AG08396 (cell line): ENCODE results near the gene MMD.
"Not testable (repeated sequence)": the region's sequence is repeated elsewhere in the genome, so short reads cannot be mapped to it uniquely, and the experiment has no call there.

Experiments used
- DNase-seq: peaks from one replicate; pipeline ENCODE4 v3.0.0; 2012; ENCODE audit warnings: low spot score, mixed read lengths

MMD gene

DNA sequence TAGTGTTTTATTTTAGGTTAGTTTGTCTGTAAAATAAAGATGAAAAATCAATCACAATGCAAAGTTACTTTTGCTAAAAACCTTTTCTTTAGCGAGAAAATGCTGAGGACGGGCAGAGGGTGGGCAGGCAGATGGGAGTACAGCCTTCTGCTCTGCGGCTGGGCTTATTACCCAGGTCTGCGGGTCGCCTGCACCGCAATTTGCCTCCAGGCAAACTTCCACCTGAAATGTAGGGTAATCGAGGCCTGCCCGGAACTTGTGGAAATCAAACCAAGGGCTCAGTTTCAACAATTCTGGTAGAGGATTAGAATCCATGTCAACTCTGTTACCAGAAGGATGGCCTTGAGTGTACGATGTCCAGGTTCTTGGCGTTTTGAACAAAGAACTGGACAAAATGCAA is 22.3 kb upstream of the MMD start:
- no peak for DNase-seq

DNA sequence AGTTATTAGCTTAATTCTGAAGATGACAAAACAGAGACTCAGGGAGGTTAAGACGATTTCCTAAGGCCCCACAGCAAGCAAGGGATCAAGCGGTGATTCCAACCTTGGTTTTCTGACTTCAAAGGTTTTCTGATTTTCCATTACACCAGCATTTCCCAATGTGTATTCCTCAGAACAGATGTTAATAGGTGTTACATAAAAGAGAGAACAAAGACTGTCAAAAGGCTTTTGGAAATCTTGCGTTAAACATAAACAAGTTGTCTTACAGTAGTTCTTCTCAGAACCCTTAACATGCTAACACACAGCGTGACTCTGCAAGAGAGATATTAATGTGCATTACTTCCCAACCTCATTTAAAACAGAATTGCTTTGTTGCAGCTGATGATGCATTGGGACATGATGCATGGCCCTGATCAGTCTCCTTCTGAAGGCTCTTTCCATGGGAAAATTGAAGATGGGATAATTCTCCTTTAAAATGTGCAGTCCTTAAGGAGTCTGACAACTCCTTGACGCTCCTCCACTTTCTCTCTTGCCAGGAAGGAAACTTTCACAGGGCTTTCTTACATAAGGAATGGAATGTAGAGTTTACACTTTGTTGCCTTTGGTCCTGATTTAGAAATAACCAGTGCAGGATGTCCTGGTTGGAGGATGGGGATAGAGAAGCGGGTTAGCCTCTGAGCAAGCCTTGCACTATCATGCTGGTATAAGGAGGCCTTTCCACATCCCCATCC is 21.5 kb upstream of the MMD start:
- DNase-seq = peak; percentile 39

DNA sequence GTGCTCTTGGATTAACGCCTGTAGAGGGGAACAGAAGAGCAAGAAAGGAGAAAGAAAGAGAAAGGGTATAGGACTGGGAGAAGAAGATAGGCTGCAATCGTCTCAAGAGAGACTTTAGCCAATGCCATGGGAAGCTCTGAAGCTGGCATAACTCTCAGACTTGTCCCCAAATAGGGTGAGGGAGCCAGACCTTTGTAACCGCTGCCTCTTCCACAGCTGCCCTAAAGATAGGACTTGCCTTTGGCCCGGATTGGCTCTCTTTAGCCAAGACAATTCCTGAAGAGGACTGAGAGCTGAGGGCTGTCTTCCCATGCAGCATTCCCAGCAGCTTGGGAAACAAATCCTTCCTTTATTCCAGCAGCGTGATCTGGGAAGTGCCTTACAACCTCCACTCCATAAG is 20.8 kb upstream of the MMD start:
- no peak for DNase-seq

DNA sequence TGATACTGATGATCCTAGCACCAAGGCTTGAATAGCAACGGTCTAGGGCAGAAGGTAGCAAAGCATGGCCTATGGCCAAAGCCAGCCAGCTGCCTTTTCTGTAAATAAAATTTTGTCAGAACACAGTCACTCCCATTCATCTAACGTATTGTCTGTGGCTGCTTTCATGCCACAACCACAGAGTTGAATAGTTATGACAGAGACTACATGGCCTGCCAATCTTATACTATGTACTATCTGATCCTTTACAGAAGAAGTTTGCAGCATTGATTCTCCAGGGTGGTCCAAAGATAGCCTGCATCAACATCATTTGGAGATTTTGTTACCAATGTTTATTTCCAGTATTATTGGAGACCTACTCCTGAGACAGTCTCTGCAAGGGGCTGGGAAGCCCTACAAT is 19.9 kb upstream of the MMD start:
- DNase-seq = no peak

DNA sequence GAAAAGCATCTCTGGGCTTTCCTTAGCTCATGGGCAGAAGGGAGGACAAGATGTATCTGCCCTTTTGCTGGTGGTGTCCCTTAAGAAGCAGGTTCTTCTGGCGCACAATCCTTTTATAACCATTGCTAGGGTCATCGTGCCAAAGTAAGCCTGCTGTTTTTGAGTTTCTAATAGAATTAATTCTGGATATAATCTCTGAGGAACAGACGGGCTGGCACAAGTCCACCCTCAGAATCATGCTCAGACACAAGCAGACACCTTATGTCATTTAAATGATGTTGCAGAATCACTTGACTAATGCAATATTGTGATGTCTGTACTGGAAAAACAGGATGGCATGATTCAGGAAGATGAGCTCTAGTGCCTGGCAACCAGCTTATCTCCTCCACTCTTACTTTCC is 18.8 kb upstream of the MMD start:
- no peak for DNase-seq

DNA sequence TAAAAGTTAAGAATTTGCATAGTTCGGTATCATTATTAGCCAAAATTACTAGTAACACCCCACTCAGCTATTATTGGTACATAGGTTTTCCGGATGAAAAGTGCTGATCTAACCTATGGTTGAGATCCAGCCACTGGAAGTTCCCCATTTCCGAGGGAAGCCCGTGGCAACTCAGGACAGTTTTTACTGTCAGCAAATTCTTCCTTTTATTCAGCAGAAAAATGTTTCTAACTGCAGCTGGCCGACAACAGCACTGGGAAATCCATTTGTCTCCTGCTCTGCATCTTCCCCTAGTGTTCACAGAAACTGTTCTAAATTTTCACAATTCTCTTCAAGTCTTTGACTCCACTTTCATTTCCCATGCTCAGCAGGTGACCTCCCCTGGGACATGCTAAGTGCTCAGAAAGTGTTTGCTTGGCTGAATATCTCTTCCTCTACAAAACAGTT is 15.5 kb upstream of the MMD start:
- no peak for DNase-seq

DNA sequence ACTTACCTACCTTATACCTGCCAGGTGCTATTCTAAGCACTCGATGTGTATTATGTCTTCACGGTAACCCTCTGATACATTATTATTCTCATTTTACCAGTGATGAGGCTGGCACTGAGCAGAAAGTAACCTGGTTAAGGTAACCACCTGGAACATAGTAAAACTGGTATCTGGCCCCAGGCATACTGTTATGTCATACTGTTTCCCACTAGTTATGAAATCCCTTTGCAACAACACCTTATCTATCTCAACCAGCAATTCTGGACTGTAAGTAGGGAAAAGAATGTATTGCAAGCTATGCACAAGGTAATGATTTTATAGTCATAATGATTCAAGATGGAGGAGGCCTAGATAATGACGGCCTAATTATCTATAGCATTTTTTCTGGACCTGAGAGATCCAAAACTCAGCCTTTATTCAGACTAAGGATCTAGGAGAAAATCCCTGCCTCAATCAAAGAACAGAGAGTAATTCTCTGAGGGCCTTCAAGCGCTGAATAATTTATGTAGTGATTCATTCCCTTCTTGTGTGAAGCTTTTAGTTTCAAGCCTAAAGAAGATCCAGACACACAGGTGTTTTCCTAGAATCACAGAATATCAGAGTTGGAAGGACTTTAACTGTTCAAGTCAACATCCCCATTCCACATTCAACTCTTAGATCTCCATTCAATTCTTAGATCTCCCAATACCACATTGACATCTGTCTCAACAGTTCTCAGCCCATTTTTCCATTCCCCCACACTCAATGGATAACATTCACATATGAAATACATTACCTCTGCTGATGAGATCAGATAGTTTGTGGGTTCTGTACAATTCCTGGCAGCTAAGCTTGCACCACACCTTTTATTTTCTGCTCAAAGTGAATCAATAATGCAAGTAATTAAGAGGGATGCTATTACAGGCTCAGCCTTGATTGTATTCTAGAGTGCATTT is 14.9 kb upstream of the MMD start:
- no peak for DNase-seq

DNA sequence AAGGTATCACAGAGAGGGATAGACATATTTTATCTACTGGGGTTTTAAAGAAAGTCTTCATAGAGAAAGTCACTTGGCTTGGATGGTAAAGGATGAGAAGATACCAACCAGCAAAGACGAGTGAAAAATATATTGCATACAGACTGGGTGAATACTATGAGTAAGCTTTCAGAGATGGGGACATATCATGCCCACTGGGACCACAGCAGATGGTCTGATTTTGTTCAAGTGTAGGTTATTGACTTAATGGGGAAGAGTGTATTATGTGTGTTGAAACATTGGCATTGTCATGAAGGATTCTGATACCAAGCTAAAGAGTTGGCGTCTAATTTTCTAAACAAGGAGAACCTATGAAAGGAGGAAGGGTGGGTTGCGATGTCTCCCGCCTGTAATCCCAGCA is 13.8 kb upstream of the MMD start:
- DNase-seq = no peak

DNA sequence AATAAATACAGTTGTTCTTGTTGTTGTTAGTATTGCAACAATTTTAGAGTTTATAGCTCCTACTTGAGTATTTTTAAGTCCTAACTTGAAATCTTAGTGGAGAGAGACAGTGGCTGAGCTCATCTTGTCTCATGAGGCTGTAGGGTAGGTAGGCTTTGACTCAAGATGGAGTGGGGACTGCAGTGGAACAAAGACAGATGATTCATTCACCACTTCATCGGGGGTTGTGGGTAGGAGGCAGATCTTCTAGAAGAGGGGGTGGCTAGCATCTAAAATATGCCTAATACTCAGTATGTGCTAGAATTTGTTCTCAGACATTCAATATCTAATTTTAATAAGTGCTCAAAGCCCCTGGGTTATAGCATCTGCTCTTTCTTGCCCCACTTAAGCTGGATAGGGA is 13.1 kb upstream of the MMD start:
- no peak for DNase-seq

DNA sequence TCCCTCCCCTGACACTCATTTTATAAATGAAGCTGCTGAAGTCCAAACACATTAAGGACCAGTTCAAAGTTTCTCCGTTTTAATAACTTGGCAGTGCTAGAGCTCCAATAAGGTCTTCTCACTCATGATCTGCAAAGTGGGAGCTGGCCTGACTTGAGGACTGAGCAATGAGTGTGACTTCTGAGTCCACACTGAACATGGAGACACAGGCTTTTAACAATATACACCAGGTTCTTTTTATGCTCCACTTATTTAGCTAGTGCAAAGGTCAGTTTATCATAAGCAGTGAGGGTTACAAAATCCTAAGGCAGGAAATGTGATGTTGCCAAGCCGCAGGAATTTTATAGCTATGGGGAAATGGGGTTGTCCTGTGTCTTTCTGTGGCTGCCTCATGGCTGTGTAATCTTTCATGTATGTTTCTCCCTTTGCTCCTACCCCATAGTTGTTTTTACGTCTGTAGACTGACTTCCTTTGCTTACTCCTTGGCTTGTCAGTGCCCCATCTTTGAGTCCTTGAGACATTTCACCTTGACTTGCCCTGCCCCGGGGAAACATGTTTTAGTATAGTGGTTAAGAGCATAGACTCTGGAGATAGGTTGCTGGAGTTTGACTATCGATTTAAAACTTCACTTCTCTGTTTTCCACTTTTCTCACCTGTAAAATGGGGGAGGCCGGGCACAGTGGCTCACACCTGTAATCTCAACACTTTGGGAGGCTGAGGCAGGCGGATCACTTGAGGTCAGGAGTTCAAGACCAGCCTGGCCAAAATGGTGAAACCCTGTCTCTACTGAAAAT is 12.2 kb upstream of the MMD start:
- peak; percentile 78 for DNase-seq

DNA sequence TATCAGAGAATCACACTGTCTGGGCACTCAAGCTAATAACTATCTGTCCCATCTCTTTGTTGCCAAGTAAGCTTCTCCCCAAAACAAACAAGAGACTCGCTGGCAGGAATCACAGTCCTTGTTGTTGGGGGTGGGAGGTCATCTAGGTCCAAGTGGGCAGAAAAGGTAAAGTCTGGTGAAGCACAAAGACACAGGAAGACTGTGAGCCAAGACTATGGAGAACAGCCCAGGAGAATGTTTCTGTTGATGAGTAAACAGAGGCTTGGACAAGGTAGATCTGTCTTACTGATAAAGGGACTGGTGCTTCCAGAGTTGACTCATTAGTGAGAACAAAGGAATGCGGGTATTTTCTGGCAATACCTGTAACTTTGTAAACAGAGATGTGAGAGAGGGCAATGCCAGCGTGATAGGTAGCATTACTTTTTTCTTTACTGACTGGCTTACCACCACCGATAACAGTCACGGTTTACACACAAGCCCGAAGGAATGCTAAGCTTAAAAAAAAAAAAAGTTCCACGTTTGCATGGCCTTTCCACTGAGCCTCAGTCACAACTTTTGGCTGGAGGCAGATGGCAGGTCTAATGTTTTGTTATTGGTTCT is 11.5 kb upstream of the MMD start:
- peak; percentile 58 for DNase-seq

DNA sequence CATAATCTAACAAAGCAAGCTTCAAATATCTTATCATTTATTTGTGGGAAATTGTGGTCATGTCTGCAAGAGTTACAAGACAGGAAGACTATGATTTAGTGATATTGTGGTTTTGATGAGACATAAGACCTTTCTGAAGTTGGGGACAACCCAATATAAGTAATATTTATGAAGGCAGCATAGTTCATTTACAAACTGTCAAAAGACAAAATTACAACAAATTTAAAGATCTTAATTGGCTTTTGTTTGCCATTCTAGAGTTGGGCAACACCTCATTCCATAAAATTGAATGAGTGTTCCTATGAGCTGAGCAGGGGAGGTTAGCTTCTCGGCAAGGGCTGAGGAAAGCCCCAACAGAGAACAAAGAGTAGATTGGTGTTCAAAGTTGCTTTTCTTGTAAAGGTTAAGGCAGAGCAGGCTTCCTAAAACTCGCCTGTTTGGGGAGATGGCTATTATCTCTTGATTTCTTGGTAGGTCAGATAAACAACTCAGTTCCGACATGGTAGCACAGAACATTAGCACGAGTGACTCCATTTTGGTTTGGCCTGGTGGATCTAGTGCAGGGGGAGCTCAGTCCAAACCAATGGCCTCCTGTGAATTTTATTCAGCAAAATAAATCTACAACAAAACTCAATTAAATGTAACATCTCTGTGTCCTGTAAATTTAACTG is 10.9 kb upstream of the MMD start:
- no peak for DNase-seq

DNA sequence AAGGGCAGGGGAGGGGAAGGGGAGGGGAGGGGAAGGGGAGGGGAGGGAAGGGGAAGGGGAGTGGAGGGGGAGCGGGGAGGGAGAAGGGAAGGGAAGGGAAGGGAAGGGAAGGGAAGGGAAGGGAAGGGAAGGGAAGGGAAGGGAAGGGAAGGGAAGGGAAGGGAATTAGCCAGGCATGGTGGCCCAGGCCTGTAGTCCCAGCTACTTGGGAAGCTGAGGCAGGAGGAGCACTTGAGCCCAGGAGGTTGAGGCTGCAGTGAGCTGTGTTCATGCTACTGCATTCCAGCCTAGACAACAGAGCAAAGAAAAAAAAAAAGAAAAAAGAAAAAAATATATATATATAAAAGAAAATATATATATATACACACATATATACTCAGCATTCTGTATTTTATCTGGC is 10.3 kb upstream of the MMD start:
- DNase-seq = not testable (repeated sequence)

DNA sequence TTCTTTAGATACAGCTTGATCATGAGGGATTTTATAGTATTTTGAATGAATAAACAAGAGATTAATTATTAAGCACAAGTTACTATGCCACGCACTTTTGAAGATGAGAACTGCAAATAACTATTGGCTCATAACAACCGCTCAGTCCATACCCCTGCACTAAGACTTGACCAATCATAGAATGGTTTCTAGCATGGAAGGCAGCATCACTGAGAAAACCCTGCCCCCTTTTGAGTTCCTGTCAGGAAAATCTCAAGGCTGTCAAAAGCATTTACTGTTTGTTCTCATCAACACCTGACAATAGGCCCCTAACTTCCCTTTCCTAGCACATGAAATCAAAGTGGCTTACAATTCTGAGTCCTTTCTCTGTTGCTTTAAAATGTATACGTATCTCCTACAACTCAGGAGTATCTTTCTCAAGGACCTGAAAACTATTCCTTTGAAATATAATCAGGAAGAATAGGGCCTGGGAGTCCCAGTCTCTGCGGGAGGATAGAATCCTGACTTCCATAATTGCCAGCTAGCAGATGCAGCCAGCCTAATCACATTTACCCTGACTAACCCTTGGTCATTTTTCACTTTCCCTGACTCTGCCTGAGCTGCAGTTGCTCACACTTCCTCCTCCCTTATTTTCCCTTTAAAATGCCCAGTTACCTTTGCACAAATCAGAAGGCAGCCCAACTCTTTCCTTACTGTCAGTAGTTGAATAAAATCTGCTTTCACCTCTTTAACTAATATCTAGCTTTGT is 9.1 kb upstream of the MMD start:
- no peak for DNase-seq

DNA sequence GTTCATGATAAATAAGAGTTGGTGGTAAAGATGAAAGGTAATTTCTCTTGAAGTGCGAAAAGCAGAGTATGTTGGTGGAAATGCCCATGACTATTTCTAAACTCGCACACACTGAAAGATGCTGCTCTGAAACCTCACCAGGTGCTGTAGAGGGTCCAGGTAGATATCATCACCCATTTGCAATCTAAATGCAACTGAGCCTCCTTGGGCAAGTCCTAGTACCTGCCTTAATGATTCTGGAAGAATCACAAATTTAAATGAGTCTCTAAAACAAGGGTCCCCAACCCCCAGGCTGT is 5.9 kb upstream of the MMD start:
- DNase-seq = no peak

DNA sequence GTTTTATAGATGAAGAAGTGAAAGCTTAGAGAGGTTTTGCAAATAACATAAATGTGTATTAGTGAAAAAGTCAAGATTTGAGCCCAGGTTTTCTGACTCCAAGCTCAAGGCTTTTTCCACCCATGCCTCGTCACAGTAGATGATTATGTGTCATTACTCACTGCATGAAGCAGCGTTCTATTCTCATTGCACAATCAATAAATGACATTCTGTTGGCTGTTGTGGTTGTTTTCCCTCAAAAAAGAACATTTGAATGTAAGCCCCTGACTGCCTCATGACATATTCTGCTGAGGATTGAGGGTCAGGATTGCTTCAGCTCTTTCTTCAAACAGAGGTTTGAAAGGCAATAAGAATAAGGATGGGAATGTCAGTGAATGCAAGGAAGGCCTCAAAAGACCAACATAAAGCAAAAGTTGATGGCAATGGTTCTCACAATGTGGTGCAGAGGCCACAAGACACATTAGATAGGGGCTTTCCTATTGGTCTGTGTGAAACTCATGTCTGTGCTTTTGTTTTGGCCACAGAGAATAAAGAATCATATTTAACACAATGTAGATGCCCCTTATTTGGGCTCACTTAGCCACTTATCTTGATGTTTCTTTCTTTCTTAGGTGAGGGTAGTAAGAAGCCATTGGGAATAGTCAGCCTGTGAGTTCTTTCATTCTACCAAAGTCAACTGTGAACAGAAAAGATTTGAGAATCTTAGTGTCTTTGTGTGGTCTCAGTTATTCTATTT is 5.4 kb upstream of the MMD start:
- DNase-seq = peak; percentile 57

DNA sequence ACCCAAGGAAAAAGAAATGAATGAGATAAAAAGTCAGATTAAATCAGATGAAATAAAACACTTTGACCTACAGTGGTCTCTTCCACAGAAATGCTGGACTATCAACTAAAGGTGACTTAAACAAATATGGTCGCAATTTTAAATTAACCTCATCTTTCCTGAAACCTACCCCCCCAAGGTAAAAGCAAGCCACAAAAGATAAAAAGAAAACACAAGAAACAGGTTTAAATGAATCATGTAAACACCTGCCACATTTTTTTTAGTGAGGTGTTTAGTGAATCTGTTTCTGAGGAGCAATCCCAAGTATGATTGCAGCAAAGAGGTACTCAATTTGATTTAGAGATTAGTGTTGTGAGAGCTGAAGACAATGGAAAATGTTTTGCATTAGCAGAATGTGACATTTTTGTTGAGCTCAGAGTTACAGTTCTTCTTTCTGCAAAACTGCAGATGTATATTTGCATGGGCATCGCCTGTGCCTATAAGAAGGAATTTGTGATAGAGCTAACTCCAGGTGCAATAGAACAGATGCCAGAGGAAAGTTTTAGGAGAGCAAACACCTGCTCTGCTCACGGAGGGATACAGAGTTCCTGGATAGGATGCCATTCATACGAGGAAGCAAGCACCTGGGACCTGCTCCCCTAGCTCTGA is 3.4 kb upstream of the MMD start:
- no peak for DNase-seq

DNA sequence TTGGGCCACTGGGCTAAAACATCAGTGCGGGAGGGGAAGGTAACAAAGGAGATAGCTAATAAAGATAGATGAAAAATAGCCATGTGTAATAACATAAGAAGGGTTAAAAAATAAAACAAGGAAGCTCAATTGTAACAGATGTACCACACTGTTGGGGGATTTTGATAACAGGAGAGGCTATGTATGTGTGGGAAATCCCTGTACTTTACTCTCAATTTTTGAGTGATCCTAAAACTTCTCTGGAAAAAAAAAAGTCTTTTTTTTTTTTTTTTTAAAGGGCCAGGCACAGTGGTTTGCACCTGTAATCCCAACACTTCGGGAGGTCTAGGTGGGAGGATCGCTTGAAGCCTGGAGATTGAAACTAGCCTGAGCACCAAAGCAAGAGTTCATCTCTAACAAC is 1.9 kb upstream of the MMD start:
- DNase-seq = no peak

DNA sequence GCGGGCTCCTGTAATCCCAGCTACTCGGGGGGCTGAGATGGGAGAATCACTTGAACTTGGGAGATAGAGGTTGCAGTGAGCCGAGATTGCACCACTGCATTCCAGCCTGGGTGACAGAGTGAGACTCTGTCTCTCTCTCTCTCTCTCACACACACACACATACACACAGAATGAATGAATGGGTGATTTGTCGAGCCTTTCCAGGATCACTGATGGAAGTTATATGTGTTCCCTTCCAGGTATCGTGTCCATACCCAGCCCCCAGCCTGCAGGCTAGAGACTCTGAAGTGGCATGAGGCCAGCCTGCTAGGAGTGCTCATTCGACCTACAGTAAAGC is 1.2 kb upstream of the MMD start:
- not testable (repeated sequence) for DNase-seq

DNA sequence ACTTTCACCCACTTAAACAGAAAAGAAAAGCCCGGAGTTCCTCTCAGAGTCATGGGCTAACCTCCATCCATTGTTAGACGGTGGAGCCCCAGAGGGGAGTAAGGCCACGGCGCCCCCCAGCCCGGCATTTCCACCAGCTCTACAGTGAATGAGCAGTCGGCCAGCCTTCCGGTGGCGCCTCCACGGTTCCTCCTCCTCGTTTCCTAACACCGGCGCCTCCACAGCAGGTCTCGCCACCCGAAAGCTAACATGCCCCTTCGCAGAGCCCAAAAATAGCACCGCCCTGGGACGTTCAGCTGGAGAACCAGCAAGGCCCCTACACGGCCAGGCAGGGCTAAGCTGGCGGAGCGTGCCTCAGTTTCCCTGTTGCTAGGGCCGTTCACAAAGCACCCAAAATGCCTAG is 858 bp downstream of the MMD start:
- DNase-seq = peak; percentile 52
